Germinal center (tissue), 1 donor: Measurements from ENCODE around the gene UBE2E3.

Experiments
- DNase-seq: peaks from one replicate; pipeline ENCODE4 v3.0.0; 2012; ENCODE audit warnings: mixed read lengths, low spot score

UBE2E3 gene

GRCh38 chr2:180978903-180979748, 1.3 kb upstream of the UBE2E3 start:
- DNase-seq: no peak

GRCh38 chr2:180979749-180980105, 678 bp upstream of the UBE2E3 start:
- no peak for DNase-seq

GRCh38 chr2:180980943-180981911, 822 bp downstream of the UBE2E3 start:
- DNase-seq: peak; percentile 39

DNA sequence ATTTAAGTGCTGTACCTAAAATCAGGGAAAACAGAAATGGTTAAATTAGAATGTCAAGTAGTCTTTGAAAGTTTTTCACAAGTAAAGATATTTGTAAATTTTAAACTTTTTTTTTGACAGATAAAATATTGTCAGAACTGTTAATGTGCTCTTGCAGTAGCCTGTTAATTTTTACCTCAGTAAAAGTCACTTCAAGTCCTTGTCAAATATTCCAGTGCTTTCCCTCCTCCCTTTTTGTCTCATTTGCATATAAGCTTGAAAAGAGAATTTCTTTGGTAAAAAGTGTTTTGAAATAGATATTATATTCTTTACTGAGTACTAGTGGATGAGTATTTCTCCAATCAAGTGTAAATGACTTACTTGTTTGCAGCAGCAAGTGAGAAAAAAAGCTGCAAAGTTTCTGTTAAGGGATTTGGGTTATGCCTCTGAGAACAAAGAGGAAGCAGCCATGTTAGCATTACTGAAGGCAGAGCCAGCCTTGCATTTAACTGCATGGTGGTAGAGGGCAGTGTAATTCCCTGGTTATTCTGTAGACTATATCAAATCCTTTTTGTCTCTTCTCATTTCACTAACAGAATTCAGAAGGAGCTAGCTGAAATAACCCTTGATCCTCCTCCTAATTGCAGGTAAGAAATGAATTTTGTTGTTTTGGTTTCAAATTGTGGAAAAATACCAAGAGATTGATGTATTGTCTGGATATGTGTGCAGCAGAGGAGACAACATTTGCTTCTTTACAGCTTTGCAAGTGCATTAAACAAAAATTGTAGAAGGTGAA, 3.2 kb downstream of the UBE2E3 start:
- DNase-seq: peak; percentile 31

DNA sequence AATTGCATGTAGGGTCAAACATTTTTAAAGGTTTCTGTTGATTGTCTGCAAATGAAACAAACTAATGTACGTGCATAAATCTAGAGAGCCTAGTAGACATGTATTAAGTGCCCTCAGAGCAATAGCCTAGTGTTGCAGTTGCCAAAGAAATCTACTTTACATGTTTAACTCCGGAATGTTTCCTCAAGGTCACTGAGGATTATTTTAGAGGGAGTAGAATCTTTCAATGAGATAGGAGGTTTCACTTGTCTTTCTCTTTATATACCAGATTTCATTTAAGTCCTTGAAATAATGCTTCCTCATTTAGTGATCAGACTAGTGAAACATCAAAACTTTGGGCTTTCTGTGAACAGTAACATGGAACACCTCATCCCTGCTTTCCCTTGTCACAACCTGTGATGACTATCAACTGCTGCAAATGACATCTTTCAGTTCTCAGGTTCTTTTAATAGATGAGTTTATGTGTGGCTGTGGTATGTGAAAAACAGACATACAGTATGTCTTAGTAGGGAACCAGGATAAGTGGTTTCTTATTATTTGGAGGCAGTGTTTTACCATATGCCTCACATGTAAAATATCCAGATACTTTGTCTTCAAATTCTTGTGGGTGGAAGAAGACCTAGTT, 5.5 kb downstream of the UBE2E3 start:
- no peak for DNase-seq

GRCh38 chr2:180987146-180987545, 6.7 kb downstream of the UBE2E3 start:
- DNase-seq: no peak

GRCh38 chr2:180990337-180990736, 9.9 kb downstream of the UBE2E3 start:
- no peak for DNase-seq

DNA sequence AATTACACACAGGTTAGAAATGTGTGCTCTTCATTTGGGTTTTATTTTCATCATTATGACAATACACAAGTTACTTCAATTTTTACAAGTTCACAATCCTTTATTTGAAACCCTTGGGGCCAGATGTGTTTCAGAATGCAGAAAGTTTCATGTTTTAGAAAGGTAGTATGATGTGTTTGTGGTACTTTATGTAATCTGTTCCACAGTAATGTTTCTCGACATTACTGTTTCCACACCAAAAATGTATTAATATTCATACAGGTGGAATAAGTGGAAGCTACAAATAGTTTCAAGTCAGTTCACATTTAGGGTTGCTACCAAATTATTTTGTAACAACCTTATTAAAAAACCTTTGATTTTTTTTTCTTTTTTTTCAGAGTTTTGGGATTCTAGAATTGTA, 10.4 kb downstream of the UBE2E3 start:
- DNase-seq: no peak

DNA sequence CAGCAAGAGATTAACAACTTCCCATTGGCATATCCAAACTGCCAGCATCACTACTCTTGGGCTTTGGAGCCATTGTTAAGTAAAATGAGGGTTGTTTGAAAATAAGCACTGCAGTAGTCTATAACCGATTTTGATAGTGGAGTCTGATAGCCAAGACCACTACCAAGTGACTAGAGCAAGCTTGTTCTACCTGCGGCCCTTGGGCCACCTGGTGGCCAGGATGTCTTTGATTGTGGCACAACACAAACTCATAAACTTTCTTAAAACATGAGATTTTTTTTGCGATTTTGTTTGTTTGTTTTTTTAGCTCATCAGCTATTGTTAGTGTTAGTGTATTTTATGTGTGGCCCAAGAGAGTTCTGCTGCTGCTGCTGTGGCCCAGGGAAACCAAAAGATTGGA, 11.0 kb downstream of the UBE2E3 start:
- no peak for DNase-seq

- no peak for DNase-seq
These were observed 11.4 kb downstream of the UBE2E3 start for GRCh38 chr2:180991820-180992219.

- DNase-seq: no peak
These were observed 12.6 kb downstream of the UBE2E3 start for GRCh38 chr2:180992994-180993393.

GRCh38 chr2:180999274-180999964, 19.0 kb downstream of the UBE2E3 start:
- DNase-seq: no peak

- DNase-seq: no peak
These were observed 24.4 kb downstream of the UBE2E3 start for GRCh38 chr2:181004647-181005325.

GRCh38 chr2:181005326-181005655, 24.9 kb downstream of the UBE2E3 start:
- DNase-seq: no peak

DNA sequence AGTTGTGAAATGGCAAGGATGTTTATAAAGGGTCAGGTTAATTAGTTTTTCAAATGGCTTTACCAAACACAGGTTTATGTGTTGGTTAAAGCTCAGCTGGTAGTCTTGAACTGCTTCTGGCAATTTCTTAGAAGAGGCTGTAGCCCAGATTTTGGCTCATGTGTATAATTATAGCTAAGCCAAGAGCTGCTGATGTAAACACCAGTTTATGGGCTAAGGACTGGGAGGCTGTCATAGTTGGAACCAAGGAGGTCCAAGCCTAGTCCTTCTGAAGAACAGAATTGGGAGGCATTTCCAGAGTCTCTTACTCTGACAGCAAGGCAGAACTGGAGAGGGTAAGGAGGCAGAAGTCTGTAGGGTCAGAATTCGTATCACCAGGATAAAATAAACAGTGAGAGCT, 25.4 kb downstream of the UBE2E3 start:
- no peak for DNase-seq

GRCh38 chr2:181007086-181007837, 26.9 kb downstream of the UBE2E3 start:
- no peak for DNase-seq

DNA sequence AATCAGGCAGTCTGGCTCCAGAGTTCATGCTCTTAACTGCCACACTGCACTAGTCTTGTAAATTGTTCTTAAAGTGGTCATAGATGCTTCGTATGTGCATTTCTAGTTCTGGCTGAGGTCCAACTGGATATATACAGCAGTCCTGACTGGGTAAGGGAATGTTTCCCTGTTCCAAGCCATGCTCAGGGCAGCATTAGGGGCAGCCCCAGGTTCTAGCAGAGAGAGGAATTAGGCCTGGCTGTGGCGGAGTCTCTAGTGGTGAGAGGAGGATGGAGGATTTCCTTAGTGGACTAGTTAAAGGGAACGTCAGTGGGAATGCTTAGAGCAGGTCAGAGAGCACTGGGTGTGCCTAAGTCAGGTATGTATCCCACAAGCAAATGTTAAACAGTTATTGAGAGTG, 28.0 kb downstream of the UBE2E3 start:
- no peak for DNase-seq

- no peak for DNase-seq
These were observed 40.9 kb downstream of the UBE2E3 start for GRCh38 chr2:181021199-181021789.

GRCh38 chr2:181022652-181023051, 42.2 kb downstream of the UBE2E3 start:
- DNase-seq: no peak

- no peak for DNase-seq
These were observed 44.6 kb downstream of the UBE2E3 start for GRCh38 chr2:181025004-181025403.
